Cardiac muscle cell (in vitro differentiated cells and primary cell): ENCODE data around the gene SEPTIN5. TPM values are rescaled to one million over a fixed set of nuclear protein-coding genes. Genes with fewer than 3 reads are reported as not detected.
A peak's percentile ranks its signal among the peaks of the same experiment; 100 is the strongest.

Experiments
- DNase-seq, 2 donors: peaks; one replicate each; pipeline versions ENCODE4 v3.0.0 to v3.0.0-alpha.2; 2010 to 2017; ENCODE audit warnings: low read depth in 1 of 2, low spot score in 1 of 2
- H3K27ac ChIP-seq: fragments of 200-600 bp; sonication (generic); 2 replicates; pipeline ENCODE4 v1.5.1; 2016
- H3K27me3 ChIP-seq: fragments of 200-600 bp; sonication (generic); 2 replicates; pipeline ENCODE4 v1.6.0; 2016; ENCODE audit warnings: control low read depth
- H3K36me3 ChIP-seq: fragments of 200-600 bp; sonication (generic); 2 replicates; pipeline ENCODE4 v1.5.1; 2016; ENCODE audit warnings: control low read depth
- H3K4me1 ChIP-seq: fragments of 200-600 bp; sonication (generic); 2 replicates; pipeline ENCODE4 v1.8.1; 2017; ENCODE audit warnings: low read depth, mild to moderate bottlenecking, mixed run types
- H3K4me3 ChIP-seq: fragments of 200-600 bp; sonication (generic); 2 replicates; pipeline ENCODE4 v1.5.1; 2016; ENCODE audit warnings: mild to moderate bottlenecking
- H3K9me3 ChIP-seq: fragments of 200-600 bp; sonication (generic); 2 replicates; pipeline ENCODE4 v1.5.1; 2017; ENCODE audit warnings: low read depth, mild to moderate bottlenecking, control low read depth
- polyA plus RNA-seq: library from polyadenylated mRNA; unstranded; fragments of >200 nt; fragmentation: Nextera tagmentation; extraction: Ambion mirVana; gene quantifications from 2 replicates; pipeline ENCODE4 v1.2.1, GENCODE V29; 2016
- total RNA-seq: library from RNA; depleted of rRNA; stranded (reverse); fragments of >200 nt; gene quantifications from 2 replicates; pipeline ENCODE4 v1.2.3, GENCODE V29; 2016
- TF ChIP-seq, protein P1 (sequence below): IDR thresholded peaks from 2 replicates; pipeline ENCODE4 v1.5.1; 2012; ENCODE audit warnings: low read depth, mild to moderate bottlenecking, low read length

SEPTIN5 gene
- total and polyA plus RNA-seq, 2 experiments from 2014 or later, result 129 to 303 TPM

GRCh38 chr22:19679522-19680101, 34.7 kb upstream of the SEPTIN5 start:
- DNase-seq, result peak; percentile 25 to 33
- peaks cover 11% of the 10 kb centered on the region for H3K4me1 ChIP-seq
- H3K27me3 ChIP-seq, result no peaks in the 10 kb centered on the region
- no peaks in the 10 kb centered on the region for H3K36me3 ChIP-seq
- H3K27ac ChIP-seq, result no peak overlapping the region
- TF ChIP-seq, protein P1, sequence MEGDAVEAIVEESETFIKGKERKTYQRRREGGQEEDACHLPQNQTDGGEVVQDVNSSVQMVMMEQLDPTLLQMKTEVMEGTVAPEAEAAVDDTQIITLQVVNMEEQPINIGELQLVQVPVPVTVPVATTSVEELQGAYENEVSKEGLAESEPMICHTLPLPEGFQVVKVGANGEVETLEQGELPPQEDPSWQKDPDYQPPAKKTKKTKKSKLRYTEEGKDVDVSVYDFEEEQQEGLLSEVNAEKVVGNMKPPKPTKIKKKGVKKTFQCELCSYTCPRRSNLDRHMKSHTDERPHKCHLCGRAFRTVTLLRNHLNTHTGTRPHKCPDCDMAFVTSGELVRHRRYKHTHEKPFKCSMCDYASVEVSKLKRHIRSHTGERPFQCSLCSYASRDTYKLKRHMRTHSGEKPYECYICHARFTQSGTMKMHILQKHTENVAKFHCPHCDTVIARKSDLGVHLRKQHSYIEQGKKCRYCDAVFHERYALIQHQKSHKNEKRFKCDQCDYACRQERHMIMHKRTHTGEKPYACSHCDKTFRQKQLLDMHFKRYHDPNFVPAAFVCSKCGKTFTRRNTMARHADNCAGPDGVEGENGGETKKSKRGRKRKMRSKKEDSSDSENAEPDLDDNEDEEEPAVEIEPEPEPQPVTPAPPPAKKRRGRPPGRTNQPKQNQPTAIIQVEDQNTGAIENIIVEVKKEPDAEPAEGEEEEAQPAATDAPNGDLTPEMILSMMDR, result peak; percentile 87
- no peak overlapping the region for H3K4me3 ChIP-seq
- H3K9me3 ChIP-seq, result no peaks in the 10 kb centered on the region

- no peaks in the 10 kb centered on the region for H3K36me3 ChIP-seq
- no peak overlapping the region for H3K27ac ChIP-seq
- DNase-seq, result no peak
- H3K4me3 ChIP-seq, result no peak overlapping the region
- H3K27me3 ChIP-seq, result no peaks in the 10 kb centered on the region
- no peaks in the 10 kb centered on the region for H3K9me3 ChIP-seq
- peaks cover 11% of the 10 kb centered on the region for H3K4me1 ChIP-seq
- TF ChIP-seq, protein P1, result no peak
These were observed 33.9 kb upstream of the SEPTIN5 start for GRCh38 chr22:19680287-19680881.

DNA sequence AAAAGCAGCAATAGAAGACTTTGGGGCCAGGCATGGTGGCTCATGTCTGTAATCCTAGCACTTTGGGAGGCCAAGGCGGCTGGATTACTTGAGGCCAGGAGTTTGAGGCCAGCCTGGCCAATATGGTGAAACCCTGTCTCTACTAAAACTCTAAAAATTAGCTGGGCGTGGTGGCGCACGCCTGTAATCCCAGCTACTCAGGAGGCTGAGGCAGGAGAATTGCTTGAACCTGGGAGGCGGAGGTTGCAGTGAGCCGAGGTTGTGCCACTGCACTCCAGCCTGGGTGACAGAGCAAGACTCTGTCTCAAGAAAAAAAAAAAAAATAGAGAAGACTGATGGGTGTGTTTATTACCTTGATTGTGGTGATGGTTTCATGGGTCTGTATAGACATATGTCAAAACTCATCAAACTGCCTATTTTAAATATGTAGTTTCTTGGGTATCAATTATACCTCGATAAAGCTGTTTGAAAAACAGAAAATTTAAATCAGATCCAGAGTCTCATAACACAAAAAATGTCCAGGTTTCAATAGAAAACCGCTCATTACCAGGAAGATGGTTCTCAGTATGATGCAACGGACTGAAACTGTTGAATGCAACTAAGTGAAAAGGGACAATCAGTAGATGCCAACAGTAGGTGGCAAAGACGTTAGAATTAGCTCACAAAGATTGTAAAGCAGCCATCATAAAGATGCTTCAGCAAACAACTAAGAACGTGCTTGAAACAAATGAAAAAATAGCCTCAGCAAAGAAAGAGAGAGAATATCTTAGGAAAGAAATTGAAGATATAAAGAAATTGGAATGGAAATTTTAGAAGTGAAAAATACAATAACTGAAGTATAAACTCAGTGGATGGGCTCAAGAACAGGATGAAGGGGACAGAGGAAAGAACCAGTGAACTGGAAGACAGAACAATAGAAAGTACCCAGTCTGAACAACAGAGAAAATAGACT, 33.1 kb upstream of the SEPTIN5 start:
- Histone ChIP-seq H3K27ac (no peak overlapping the region), H3K27me3 (no peaks in the 10 kb centered on the region), H3K36me3 (no peaks in the 10 kb centered on the region), H3K9me3 (no peaks in the 10 kb centered on the region), H3K4me1 (peaks cover 11% of the 10 kb centered on the region), H3K4me3 (no peak overlapping the region)
- no peak for DNase-seq
- TF ChIP-seq, protein P1, result no peak

DNA sequence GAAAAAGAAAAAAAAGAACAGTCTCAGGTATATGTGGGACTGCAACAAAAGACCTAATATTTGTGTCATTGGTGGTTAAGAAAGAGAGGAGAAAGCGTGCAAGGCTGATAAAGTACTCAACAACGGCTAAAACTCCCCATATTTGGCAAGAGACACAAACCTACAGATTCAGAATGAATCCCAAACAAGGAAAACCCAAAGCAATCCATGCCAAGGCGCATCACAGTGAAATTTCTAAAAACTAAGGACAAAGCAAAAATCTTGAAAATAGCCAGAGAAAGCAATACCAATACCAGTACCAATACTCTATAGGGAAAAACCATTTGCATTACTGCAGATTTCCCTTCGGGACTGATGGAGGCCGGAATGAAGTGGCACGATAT, 32.4 kb upstream of the SEPTIN5 start:
- TF ChIP-seq, protein P1, result no peak
- H3K4me3 ChIP-seq, result no peak overlapping the region
- H3K27me3 ChIP-seq, result no peaks in the 10 kb centered on the region
- H3K4me1 ChIP-seq, result peaks cover 11% of the 10 kb centered on the region
- DNase-seq, result no peak
- no peaks in the 10 kb centered on the region for H3K36me3 ChIP-seq
- H3K27ac ChIP-seq, result no peak overlapping the region
- no peaks in the 10 kb centered on the region for H3K9me3 ChIP-seq

DNA sequence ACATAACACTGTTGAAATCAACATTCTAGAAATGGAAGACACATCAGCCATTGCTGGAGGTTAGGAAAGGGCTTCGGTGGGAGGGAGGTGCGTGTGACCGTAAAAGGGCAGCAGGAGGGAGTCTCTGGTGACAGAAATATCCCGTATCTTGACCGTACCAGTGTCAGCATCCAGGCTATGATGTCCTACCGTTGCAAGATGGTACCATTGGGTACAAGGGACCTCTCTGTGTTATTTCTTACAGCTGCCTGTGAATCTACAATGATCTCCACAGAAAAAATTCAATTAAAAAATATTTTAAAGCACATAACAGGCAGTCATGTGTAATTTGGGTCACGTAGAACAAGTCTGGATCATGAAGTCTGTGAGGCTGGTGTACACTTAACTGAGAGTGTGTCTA, 27.4 kb upstream of the SEPTIN5 start:
- TF ChIP-seq, protein P1, result no peak
- Histone ChIP-seq H3K36me3 (no peaks in the 10 kb centered on the region), H3K27ac (no peak overlapping the region), H3K27me3 (no peaks in the 10 kb centered on the region), H3K4me3 (no peak overlapping the region), H3K4me1 (peaks cover 1% of the 10 kb centered on the region), H3K9me3 (no peaks in the 10 kb centered on the region)
- DNase-seq, result no peak
